Aorta (tissue), 5 donors: ENCODE measurements around the gene FOXO6. TPM values are rescaled to one million over a fixed set of nuclear protein-coding genes. Genes with fewer than 3 reads are reported as not detected.

Experiments
- ATAC-seq: fragments of 200-7000 bp; cut with Tn5 transposase; one replicate; pipeline ENCODE4 v1.9.1; 2022; ENCODE audit warnings: moderate library complexity; ENCODE audit not compliant: low FRiP score
- DNase-seq, 2 donors: peaks; one replicate each; pipeline ENCODE4 v3.0.0-alpha.2; 2020
- H3K27ac ChIP-seq, 2 donors: one replicate each; pipeline ENCODE4 v1.5.1; 2013; ENCODE audit warnings: low read length in 2 of 2, mild to moderate bottlenecking in 2 of 2, moderate library complexity in 2 of 2, control low read depth in 1 of 2, inconsistent platforms in 1 of 2, low read depth in 1 of 2
- H3K27me3 ChIP-seq, 2 donors: one replicate each; pipeline ENCODE4 v1.6.1; 2013; ENCODE audit warnings: control low read depth in 1 of 2, low read length in 1 of 2, mild to moderate bottlenecking in 1 of 2, moderate library complexity in 1 of 2; ENCODE audit not compliant: insufficient read depth in 2 of 2, control insufficient read depth in 1 of 2
- H3K36me3 ChIP-seq, 2 donors: one replicate each; pipeline ENCODE4 v1.6.1; 2013; ENCODE audit warnings: control low read depth in 1 of 2, low read length in 1 of 2, mild to moderate bottlenecking in 1 of 2; ENCODE audit not compliant: insufficient read depth in 2 of 2, control insufficient read depth in 1 of 2
- H3K4me1 ChIP-seq, 2 donors: one replicate each; pipeline ENCODE4 v1.6.1; 2013; ENCODE audit warnings: low read length in 2 of 2, control low read depth in 1 of 2, mild to moderate bottlenecking in 1 of 2, moderate library complexity in 1 of 2; ENCODE audit not compliant: insufficient read depth in 2 of 2, control insufficient read depth in 1 of 2
- H3K4me3 ChIP-seq, 2 donors: one replicate each; pipeline ENCODE4 v1.5.1; 2013; ENCODE audit warnings: low read length in 2 of 2, control low read depth in 1 of 2, mild to moderate bottlenecking in 1 of 2
- H3K9me3 ChIP-seq: one replicate; pipeline ENCODE4 v1.6.1; 2013; ENCODE audit warnings: mild to moderate bottlenecking, low read length; ENCODE audit not compliant: control insufficient read depth
- WGBS, 2 donors: extraction: QIAGEN DNeasy Blood & Tissue Kit; methylation state at CpG; one replicate each; pipeline ENCODE4 v1.1.7; 2013; 5-methylcytosine and 5-hydroxymethylcytosine counted together
- intact Hi-C, 2 donors: fragments of 100-400 bp; cut with DNase I; formaldehyde crosslinking; loops; one replicate each; pipeline versions ENCODE4 v1.14.2 to v1.15.0; 2022
- polyA plus RNA-seq, 2 donors: library from polyadenylated mRNA; stranded (reverse); fragments of 200-250 nt; gene quantifications; one replicate each; pipeline ENCODE4 v1.2.3, GENCODE V29; 2013
- total RNA-seq, 2 donors: library from RNA; stranded (reverse); fragmentation: NEBNext Ultra II Directional; extraction: Animal tissue kit (Norgen Biotek cat#: 25700); gene quantifications; one replicate each; pipeline ENCODE4 v1.2.1, GENCODE V29; 2021
- donor health status: healthy with polysubstance abuse.
- donor health status: Bipolar disorder and iron deficiency.
- donor health status: DM: no; HTN: no; CAD: no.
- donor health status: DM: no; HTN: no; CAD: no.
- donor health status: DM: yes; HTN: yes; CAD: no.

Gene FOXO6
- total and polyA plus RNA-seq, 4 donors: 0.13 to 3.3 (median 0.91) TPM

GRCh38 chr1:41338820-41339219 lies 22.4 kb upstream of the FOXO6 start:
- no peak overlapping the region for H3K27ac ChIP-seq
- whole genome bisulfite sequencing, 2 donors: 98 to 100% methylated on average over 1 of the region's 1 CpG
- H3K36me3 ChIP-seq: no peaks in the 10 kb centered on the region
- H3K4me1 ChIP-seq: no peaks in the 10 kb centered on the region
- no peak for DNase-seq
- ATAC-seq: no peak
- no peaks in the 10 kb centered on the region for H3K27me3 ChIP-seq
- intact Hi-C loops: no loop called here
- no peak overlapping the region for H3K4me3 ChIP-seq
- no peaks in the 10 kb centered on the region for H3K9me3 ChIP-seq

GRCh38 chr1:41340655-41341364 lies 20.4 kb upstream of the FOXO6 start:
- Histone ChIP-seq H3K27ac (no peak overlapping the region), H3K27me3 (no peaks in the 10 kb centered on the region), H3K36me3 (no peaks in the 10 kb centered on the region), H3K4me1 (no peaks in the 10 kb centered on the region), H3K4me3 (no peak overlapping the region), H3K9me3 (no peaks in the 10 kb centered on the region)
- 88 to 96% methylated on average over 2 of the region's 2 CpGs for WGBS, 2 donors
- intact Hi-C loops: no loop called here
- no peak for ATAC-seq
- DNase-seq: no peak

DNA sequence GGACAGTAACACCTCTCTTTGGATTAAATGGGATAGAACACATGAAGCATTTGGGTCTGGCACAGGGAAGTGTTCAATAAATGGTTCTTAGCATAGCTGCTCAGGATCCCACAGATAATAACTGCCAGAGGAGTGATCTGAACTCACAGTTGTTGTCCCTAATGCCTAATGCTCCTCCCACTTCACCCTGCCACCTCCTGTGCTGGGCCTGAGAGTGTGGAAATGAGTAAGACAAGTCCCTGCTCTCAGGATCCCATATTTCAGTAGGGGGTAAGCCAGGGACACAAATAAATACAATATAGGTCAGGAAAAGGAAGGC lies 19.9 kb upstream of the FOXO6 start:
- Histone ChIP-seq H3K27me3 (no peaks in the 10 kb centered on the region), H3K27ac (no peak overlapping the region), H3K36me3 (no peaks in the 10 kb centered on the region), H3K4me3 (no peak overlapping the region), H3K4me1 (no peaks in the 10 kb centered on the region), H3K9me3 (no peaks in the 10 kb centered on the region)
- ATAC-seq: no peak
- intact Hi-C loops: no loop called here
- no peak for DNase-seq

GRCh38 chr1:41341772-41342562 lies 19.3 kb upstream of the FOXO6 start:
- intact Hi-C loops: no loop called here
- ATAC-seq: peak; percentile 15
- Histone ChIP-seq H3K27ac (no peak overlapping the region), H3K36me3 (no peaks in the 10 kb centered on the region), H3K4me1 (no peaks in the 10 kb centered on the region), H3K4me3 (no peak overlapping the region), H3K27me3 (no peaks in the 10 kb centered on the region), H3K9me3 (no peaks in the 10 kb centered on the region)
- DNase-seq: peak in 1 of 2 donors; percentile 64
- 71 to 75% methylated on average over 15 of the region's 15 CpGs for WGBS, 2 donors

GRCh38 chr1:41342774-41343355 lies 18.4 kb upstream of the FOXO6 start:
- H3K27me3 ChIP-seq: no peaks in the 10 kb centered on the region

DNA sequence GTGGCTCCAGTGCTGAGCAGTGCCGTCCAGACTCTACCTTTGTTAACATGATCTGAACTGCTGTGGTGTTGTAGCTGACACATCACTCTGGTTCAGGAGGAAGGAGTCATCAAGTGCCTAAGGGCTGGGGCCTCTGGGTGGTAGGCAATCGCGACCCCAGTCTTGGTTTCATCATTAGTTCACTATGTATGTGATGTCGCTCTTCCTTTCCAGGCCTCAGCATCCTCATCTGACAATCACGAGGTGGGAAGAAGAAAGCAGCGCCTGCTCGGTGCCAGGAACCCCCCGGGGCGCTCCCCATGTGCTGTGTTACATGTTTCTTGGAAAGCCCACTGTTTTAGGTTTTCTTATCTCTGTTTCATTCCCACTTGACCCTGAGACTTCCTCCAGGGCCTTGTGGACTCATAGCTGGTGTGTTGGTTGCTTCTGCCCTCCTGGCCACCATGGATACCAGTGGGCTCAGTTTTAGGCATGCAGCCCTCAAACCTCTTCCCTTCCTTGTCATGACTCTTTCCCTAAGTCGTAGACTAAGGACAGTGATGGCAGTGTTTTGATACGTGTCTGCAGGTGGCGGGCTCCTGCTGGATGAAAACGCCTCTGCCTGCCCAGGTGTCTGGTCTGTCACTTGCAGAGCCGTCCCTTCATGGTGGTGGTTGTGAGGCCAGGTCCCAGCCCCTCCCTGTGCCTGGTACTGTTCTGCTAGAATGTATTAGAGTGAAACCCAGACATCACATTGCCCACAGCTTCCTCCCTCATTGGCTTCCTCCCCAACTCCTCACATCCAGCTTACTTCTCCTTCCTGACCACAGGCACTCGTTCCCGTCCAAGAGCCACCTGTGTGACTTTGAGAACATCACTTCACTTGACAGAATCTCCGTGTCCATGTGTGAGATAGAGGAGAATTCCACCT lies 17.2 kb upstream of the FOXO6 start:
- WGBS, 2 donors: 93 to 94% methylated on average over 17 of the region's 17 CpGs
- no peak overlapping the region for H3K27ac ChIP-seq
- H3K36me3 ChIP-seq: no peaks in the 10 kb centered on the region
- no peaks in the 10 kb centered on the region for H3K27me3 ChIP-seq
- H3K4me3 ChIP-seq: no peak overlapping the region
- no peaks in the 10 kb centered on the region for H3K9me3 ChIP-seq
- no peaks in the 10 kb centered on the region for H3K4me1 ChIP-seq
- DNase-seq (peak in 1 of 2 donors; percentile 61), ATAC-seq (no peak)
- intact Hi-C loops: no loop called here

More at GRCh38 chr1:41342774-41343355, 18.4 kb upstream of the FOXO6 start:
- H3K4me1 ChIP-seq: no peaks in the 10 kb centered on the region
- no peaks in the 10 kb centered on the region for H3K9me3 ChIP-seq
- 67 to 69% methylated on average over 5 of the region's 5 CpGs for WGBS, 2 donors
- no peak overlapping the region for H3K4me3 ChIP-seq
- DNase-seq (peak in 1 of 2 donors; percentile 13), ATAC-seq (no peak)
- H3K36me3 ChIP-seq: no peaks in the 10 kb centered on the region
- no peak overlapping the region for H3K27ac ChIP-seq
- intact Hi-C loops: no loop called here

- no peak for ATAC-seq
- Histone ChIP-seq H3K36me3 (no peaks in the 10 kb centered on the region), H3K9me3 (no peaks in the 10 kb centered on the region), H3K4me1 (no peaks in the 10 kb centered on the region), H3K4me3 (no peak overlapping the region), H3K27ac (no peak overlapping the region), H3K27me3 (no peaks in the 10 kb centered on the region)
- 92 to 96% methylated on average over 5 of the region's 5 CpGs for WGBS, 2 donors
- DNase-seq: peak in 1 of 2 donors; percentile 8
- intact Hi-C loops: no loop called here
Observed at GRCh38 chr1:41344708-41345159, 16.5 kb upstream of the FOXO6 start.

- Histone ChIP-seq H3K4me3 (no peak overlapping the region), H3K27me3 (no peaks in the 10 kb centered on the region), H3K9me3 (no peaks in the 10 kb centered on the region), H3K27ac (no peak overlapping the region), H3K36me3 (no peaks in the 10 kb centered on the region), H3K4me1 (no peaks in the 10 kb centered on the region)
- peak in 1 of 2 donors; percentile 12 for DNase-seq
- intact Hi-C loops: no loop called here
- 84 to 98% methylated on average over 4 of the region's 4 CpGs for WGBS, 2 donors
- no peak for ATAC-seq
Observed at GRCh38 chr1:41345434-41346075, 15.7 kb upstream of the FOXO6 start.
